Neural cell (in vitro differentiated cells): Measurements from ENCODE around the gene FGF4. TPM values are rescaled to one million over a fixed set of nuclear protein-coding genes. Genes with fewer than 3 reads are reported as not detected.

Source experiments
- H2AFZ ChIP-seq: fragments of 200-600, 300-800 bp; sonication (generic), shearing (Covaris generic); 2 replicates; pipeline ENCODE4 v1.6.0; 2014; ENCODE audit warnings: low read depth, mild to moderate bottlenecking, antibody characterized with exemption, low read length, moderate library complexity
- H3F3A ChIP-seq: fragments of 200-600 bp; shearing (Covaris generic); 2 replicates; pipeline ENCODE4 v1.6.1; 2016; ENCODE audit warnings: mild to moderate bottlenecking, moderate library complexity, mixed read lengths, antibody characterized with exemption, low read length; ENCODE audit not compliant: insufficient read depth, poor library complexity, severe bottlenecking
- H3K27ac ChIP-seq: fragments of 200-600, 300-800 bp; sonication (generic), shearing (Covaris generic); 2 replicates; pipeline ENCODE4 v1.5.1; 2014; ENCODE audit warnings: mild to moderate bottlenecking, low read length, moderate library complexity
- H3K27me3 ChIP-seq: fragments of 300-800, 200-600 bp; sonication (generic), shearing (Covaris generic); 2 replicates; pipeline ENCODE4 v1.6.0; 2014; ENCODE audit warnings: mild to moderate bottlenecking, low read depth, low read length, moderate library complexity; ENCODE audit not compliant: insufficient read depth
- H3K36me3 ChIP-seq: fragments of 300-800, 200-600 bp; sonication (generic), shearing (Covaris generic); 2 replicates; pipeline ENCODE4 v1.5.1; 2014; ENCODE audit warnings: mild to moderate bottlenecking, antibody characterized with exemption, low read length, moderate library complexity; ENCODE audit not compliant: insufficient read depth
- H3K4me2 ChIP-seq: fragments of 300-800, 200-600 bp; sonication (generic), shearing (Covaris generic); 2 replicates; pipeline ENCODE4 v1.6.0; 2014; ENCODE audit warnings: mild to moderate bottlenecking, low read length
- H3K4me3 ChIP-seq: fragments of 300-800, 200-600 bp; sonication (generic), shearing (Covaris generic); 2 replicates; pipeline ENCODE4 v1.5.1; 2014; ENCODE audit warnings: mild to moderate bottlenecking, low read length, moderate library complexity
- H3K79me2 ChIP-seq: fragments of 200-600 bp; shearing (Covaris generic); replicated peaks from 2 replicates; pipeline ENCODE4 v1.6.0; 2014; ENCODE audit warnings: mild to moderate bottlenecking, low read length, moderate library complexity; ENCODE audit not compliant: insufficient read depth
- H3K9ac ChIP-seq: fragments of 300-800, 200-600 bp; sonication (generic), shearing (Covaris generic); 2 replicates; pipeline ENCODE4 v1.6.1; 2016; ENCODE audit warnings: mild to moderate bottlenecking, low read length, mixed read lengths
- H3K9me2 ChIP-seq: fragments of 200-600 bp; shearing (Covaris generic); 2 replicates; pipeline ENCODE4 v1.6.1; 2016; ENCODE audit warnings: mild to moderate bottlenecking, low read length, mixed read lengths; ENCODE audit not compliant: insufficient read depth
- H3K9me3 ChIP-seq: fragments of 200-600, 300-800 bp; sonication (generic), shearing (Covaris generic); 2 replicates; pipeline ENCODE4 v1.6.1; 2016; ENCODE audit warnings: mild to moderate bottlenecking, mixed run types, low read length, moderate library complexity, mixed read lengths
- H4K20me1 ChIP-seq: fragments of 200-600 bp; shearing (Covaris generic); 2 replicates; pipeline ENCODE4 v1.6.1; 2016; ENCODE audit warnings: mild to moderate bottlenecking, mixed run types; ENCODE audit not compliant: insufficient read depth
- EP300 ChIP-seq: fragments of 450-650 bp; conservative IDR thresholded peaks from 2 replicates; pipeline ENCODE4 v1.6.1; 2014; ENCODE audit warnings: antibody characterized with exemption, mild to moderate bottlenecking, moderate library complexity; ENCODE audit not compliant: poor library complexity, severe bottlenecking
- EZH2 ChIP-seq: fragments of 200-600, 300-800 bp; shearing (Covaris generic), sonication (generic); IDR thresholded peaks from 2 replicates; pipeline ENCODE4 v1.6.1; 2014; ENCODE audit warnings: antibody characterized with exemption, low read length, borderline replicate concordance, mild to moderate bottlenecking; ENCODE audit not compliant: insufficient read depth, poor library complexity, severe bottlenecking
- MXI1 ChIP-seq: fragments of 450-650 bp; conservative IDR thresholded peaks from 2 replicates; pipeline ENCODE4 v1.6.1; 2014; ENCODE audit warnings: antibody characterized with exemption, mild to moderate bottlenecking; ENCODE audit not compliant: poor library complexity, severe bottlenecking
- POLR2AphosphoS5 ChIP-seq: IDR thresholded peaks from 2 replicates; pipeline ENCODE4 v1.6.1; 2012
- RAD21 ChIP-seq: fragments of 450-650 bp; conservative IDR thresholded peaks from 2 replicates; pipeline ENCODE4 v1.6.1; 2014; ENCODE audit warnings: antibody characterized with exemption, mild to moderate bottlenecking, moderate library complexity
- SMC3 ChIP-seq: fragments of 450-650 bp; conservative IDR thresholded peaks from 2 replicates; pipeline ENCODE4 v1.6.1; 2014; ENCODE audit warnings: antibody characterized with exemption, mild to moderate bottlenecking, moderate library complexity; ENCODE audit not compliant: poor library complexity
- TAF1 ChIP-seq: IDR thresholded peaks from 2 replicates; pipeline ENCODE4 v1.6.1; 2012; ENCODE audit warnings: low read depth
- polyA plus RNA-seq: library from polyadenylated mRNA; depleted of rRNA; stranded (reverse); fragments of >200 nt; gene quantifications from 2 replicates; pipeline ENCODE4 v1.2.3, GENCODE V29; 2014
- TF ChIP-seq, protein P1 (sequence below): IDR thresholded peaks from 2 replicates; pipeline ENCODE4 v1.6.1; 2012; ENCODE audit warnings: borderline replicate concordance
- TF ChIP-seq, protein P2 (sequence below): fragments of 450-650 bp; IDR thresholded peaks from 2 replicates; pipeline ENCODE4 v1.5.1; 2014; ENCODE audit warnings: antibody characterized with exemption, mild to moderate bottlenecking, moderate library complexity; ENCODE audit not compliant: poor library complexity, severe bottlenecking

The FGF4 gene
- polyA plus RNA-seq, 1 donor from 2014 or later, result not detected

DNA sequence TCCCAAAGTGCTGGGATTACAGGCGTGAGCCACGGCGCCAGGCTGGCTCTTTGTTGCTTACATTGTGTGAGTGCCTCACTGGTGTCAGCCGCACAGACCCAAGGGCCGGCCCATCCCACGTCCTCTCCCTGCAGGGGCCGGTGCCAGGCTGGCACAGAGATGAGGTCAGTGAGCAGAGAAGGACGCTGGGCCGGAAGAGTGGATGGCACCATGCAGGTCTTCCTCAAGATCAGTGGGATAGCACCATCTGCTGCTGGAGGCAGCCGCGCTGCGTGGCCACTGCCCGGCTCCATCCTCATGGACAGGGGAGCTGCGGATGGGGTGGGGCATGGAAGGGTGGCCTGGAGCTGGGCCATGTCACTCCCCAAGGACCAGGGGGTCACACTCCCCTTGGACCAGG is 22.0 kb upstream of the FGF4 start:
- no peaks in the 10 kb centered on the region for H3F3A ChIP-seq
- H3K27ac ChIP-seq, result no peak overlapping the region
- TF ChIP-seq, protein P1, sequence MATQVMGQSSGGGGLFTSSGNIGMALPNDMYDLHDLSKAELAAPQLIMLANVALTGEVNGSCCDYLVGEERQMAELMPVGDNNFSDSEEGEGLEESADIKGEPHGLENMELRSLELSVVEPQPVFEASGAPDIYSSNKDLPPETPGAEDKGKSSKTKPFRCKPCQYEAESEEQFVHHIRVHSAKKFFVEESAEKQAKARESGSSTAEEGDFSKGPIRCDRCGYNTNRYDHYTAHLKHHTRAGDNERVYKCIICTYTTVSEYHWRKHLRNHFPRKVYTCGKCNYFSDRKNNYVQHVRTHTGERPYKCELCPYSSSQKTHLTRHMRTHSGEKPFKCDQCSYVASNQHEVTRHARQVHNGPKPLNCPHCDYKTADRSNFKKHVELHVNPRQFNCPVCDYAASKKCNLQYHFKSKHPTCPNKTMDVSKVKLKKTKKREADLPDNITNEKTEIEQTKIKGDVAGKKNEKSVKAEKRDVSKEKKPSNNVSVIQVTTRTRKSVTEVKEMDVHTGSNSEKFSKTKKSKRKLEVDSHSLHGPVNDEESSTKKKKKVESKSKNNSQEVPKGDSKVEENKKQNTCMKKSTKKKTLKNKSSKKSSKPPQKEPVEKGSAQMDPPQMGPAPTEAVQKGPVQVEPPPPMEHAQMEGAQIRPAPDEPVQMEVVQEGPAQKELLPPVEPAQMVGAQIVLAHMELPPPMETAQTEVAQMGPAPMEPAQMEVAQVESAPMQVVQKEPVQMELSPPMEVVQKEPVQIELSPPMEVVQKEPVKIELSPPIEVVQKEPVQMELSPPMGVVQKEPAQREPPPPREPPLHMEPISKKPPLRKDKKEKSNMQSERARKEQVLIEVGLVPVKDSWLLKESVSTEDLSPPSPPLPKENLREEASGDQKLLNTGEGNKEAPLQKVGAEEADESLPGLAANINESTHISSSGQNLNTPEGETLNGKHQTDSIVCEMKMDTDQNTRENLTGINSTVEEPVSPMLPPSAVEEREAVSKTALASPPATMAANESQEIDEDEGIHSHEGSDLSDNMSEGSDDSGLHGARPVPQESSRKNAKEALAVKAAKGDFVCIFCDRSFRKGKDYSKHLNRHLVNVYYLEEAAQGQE, result no peak
- TF ChIP-seq POLR2AphosphoS5, result no peak
- no peak for TF ChIP-seq TAF1
- no peak for TF ChIP-seq RAD21
- TF ChIP-seq, protein P2, sequence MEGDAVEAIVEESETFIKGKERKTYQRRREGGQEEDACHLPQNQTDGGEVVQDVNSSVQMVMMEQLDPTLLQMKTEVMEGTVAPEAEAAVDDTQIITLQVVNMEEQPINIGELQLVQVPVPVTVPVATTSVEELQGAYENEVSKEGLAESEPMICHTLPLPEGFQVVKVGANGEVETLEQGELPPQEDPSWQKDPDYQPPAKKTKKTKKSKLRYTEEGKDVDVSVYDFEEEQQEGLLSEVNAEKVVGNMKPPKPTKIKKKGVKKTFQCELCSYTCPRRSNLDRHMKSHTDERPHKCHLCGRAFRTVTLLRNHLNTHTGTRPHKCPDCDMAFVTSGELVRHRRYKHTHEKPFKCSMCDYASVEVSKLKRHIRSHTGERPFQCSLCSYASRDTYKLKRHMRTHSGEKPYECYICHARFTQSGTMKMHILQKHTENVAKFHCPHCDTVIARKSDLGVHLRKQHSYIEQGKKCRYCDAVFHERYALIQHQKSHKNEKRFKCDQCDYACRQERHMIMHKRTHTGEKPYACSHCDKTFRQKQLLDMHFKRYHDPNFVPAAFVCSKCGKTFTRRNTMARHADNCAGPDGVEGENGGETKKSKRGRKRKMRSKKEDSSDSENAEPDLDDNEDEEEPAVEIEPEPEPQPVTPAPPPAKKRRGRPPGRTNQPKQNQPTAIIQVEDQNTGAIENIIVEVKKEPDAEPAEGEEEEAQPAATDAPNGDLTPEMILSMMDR, result no peak
- no peak for TF ChIP-seq EP300
- no peak for TF ChIP-seq SMC3
- no peak for TF ChIP-seq EZH2
- no peak for TF ChIP-seq MXI1
- no peaks in the 10 kb centered on the region for H3K9me3 ChIP-seq
- H2AFZ ChIP-seq, result no peak overlapping the region
- no peaks in the 10 kb centered on the region for H4K20me1 ChIP-seq
- H3K36me3 ChIP-seq, result no peaks in the 10 kb centered on the region
- H3K27me3 ChIP-seq, result no peaks in the 10 kb centered on the region
- H3K9ac ChIP-seq, result no peak overlapping the region
- no peaks in the 10 kb centered on the region for H3K79me2 ChIP-seq
- H3K4me3 ChIP-seq, result no peak overlapping the region
- H3K9me2 ChIP-seq, result no peaks in the 10 kb centered on the region
- no peak overlapping the region for H3K4me2 ChIP-seq

DNA sequence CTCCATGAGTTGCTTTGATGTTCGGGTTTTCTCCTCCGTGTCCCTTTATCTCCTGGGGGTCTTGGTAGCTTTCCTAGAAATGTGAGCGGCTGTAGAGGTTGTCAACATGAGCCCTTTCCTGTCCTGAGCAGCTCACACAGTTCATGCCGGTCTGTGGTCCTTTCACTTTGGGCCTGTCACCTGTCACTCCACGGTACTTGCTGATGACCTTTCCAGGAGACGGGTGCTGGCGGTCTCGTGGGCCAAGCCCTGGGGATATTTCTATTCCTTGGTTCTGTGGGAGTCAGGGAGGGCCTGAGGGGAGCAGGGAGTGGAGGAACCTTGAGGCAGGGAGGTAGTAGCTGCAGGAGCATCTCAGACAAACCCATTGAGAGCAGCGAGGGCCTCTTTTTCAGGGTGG is 20.9 kb upstream of the FGF4 start:
- H3K27ac ChIP-seq, result no peak overlapping the region
- H3K9me2 ChIP-seq, result no peaks in the 10 kb centered on the region
- H3K36me3 ChIP-seq, result no peaks in the 10 kb centered on the region
- no peaks in the 10 kb centered on the region for H3K27me3 ChIP-seq
- no peak overlapping the region for H3K4me2 ChIP-seq
- H3F3A ChIP-seq, result no peaks in the 10 kb centered on the region
- TF ChIP-seq RAD21, result no peak
- TF ChIP-seq EZH2, result no peak
- TF ChIP-seq SMC3, result no peak
- TF ChIP-seq, protein P2, result no peak
- TF ChIP-seq, protein P1, result no peak
- no peak for TF ChIP-seq TAF1
- no peak for TF ChIP-seq POLR2AphosphoS5
- TF ChIP-seq EP300, result no peak
- H3K9me3 ChIP-seq, result no peaks in the 10 kb centered on the region
- H2AFZ ChIP-seq, result no peak overlapping the region
- H3K4me3 ChIP-seq, result no peak overlapping the region
- no peak overlapping the region for H3K9ac ChIP-seq
- H3K79me2 ChIP-seq, result no peaks in the 10 kb centered on the region
- H4K20me1 ChIP-seq, result no peaks in the 10 kb centered on the region
